GM21825 (cell line): ENCODE data around the gene PCDHGA10.
"Not testable (repeated sequence)": the region's sequence is repeated elsewhere in the genome, so short reads cannot be mapped to it uniquely, and the experiment has no call there.

Experiments
- ATAC-seq: cut with Tn5 transposase; IDR thresholded peaks from one replicate; pipeline ENCODE4 v1.9.1; 2021; ENCODE audit warnings: mild to moderate bottlenecking, moderate library complexity; ENCODE audit not compliant: unreplicated experiment

PCDHGA10 gene

GRCh38 chr5:141420855-141421488 is 8.2 kb downstream of the PCDHGA10 start, which contains the start of gene PCDHGA11:
Gene PCDHGA11 (plus strand): TSS chr5:141421051. CDS start chr5:141421228, 177 bp downstream.
- ATAC-seq = peak; percentile 56

- no peak for ATAC-seq
These were observed 8.7 kb downstream of the PCDHGA10 start for GRCh38 chr5:141421489-141421855.

GRCh38 chr5:141422742-141423291 is 10.0 kb downstream of the PCDHGA10 start:
- ATAC-seq = no peak

- no peak for ATAC-seq
These were observed 15.1 kb downstream of the PCDHGA10 start for GRCh38 chr5:141427783-141428426.

- peak; percentile 88 for ATAC-seq
These were observed 17.7 kb downstream of the PCDHGA10 start, which contains the start of gene PCDHGA12 for GRCh38 chr5:141430332-141431113. Gene PCDHGA12 (plus strand): TSS chr5:141430507. CDS start chr5:141430760, 253 bp downstream.

GRCh38 chr5:141431286-141431685 is 18.5 kb downstream of the PCDHGA10 start:
- ATAC-seq = no peak

- not testable (repeated sequence) for ATAC-seq
These were observed 19.5 kb downstream of the PCDHGA10 start for GRCh38 chr5:141432308-141432707.

- ATAC-seq = not testable (repeated sequence)
These were observed 19.9 kb downstream of the PCDHGA10 start for GRCh38 chr5:141432726-141433125.

GRCh38 chr5:141434006-141434405 is 21.2 kb downstream of the PCDHGA10 start:
- ATAC-seq = no peak

GRCh38 chr5:141437221-141437620 is 24.4 kb downstream of the PCDHGA10 start:
- ATAC-seq = no peak

GRCh38 chr5:141439411-141440141 is 26.8 kb downstream of the PCDHGA10 start:
- ATAC-seq = no peak

- no peak for ATAC-seq
These were observed 27.6 kb downstream of the PCDHGA10 start for GRCh38 chr5:141440341-141440740.

- ATAC-seq = no peak
These were observed 28.9 kb downstream of the PCDHGA10 start for GRCh38 chr5:141441571-141442170.

- no peak for ATAC-seq
These were observed 52.6 kb downstream of the PCDHGA10 start for GRCh38 chr5:141465351-141465750.
